Peyer's patch (tissue), 4 donors: Measurements from ENCODE around the gene TEAD4.

Source experiments
- POLR2A ChIP-seq, 2 donors: fragments of 450-650 bp; IDR thresholded peaks; one replicate each; pipeline ENCODE4 v1.5.1; 2017; ENCODE audit warnings: antibody characterized with exemption in 2 of 2, mild to moderate bottlenecking in 2 of 2, moderate library complexity in 2 of 2
- TF ChIP-seq, protein P1 (sequence below), 6 experiments: fragments of 450-650 bp in 4 of 6; fragments of 200-600 bp in 2 of 6; sonication (generic) in 1 of 6; IDR thresholded peaks; one replicate each; pipeline ENCODE4 v1.5.1; 2017 to 2019; ENCODE audit warnings: antibody characterized with exemption in 6 of 6, mild to moderate bottlenecking in 3 of 6, moderate library complexity in 1 of 6

DNA sequence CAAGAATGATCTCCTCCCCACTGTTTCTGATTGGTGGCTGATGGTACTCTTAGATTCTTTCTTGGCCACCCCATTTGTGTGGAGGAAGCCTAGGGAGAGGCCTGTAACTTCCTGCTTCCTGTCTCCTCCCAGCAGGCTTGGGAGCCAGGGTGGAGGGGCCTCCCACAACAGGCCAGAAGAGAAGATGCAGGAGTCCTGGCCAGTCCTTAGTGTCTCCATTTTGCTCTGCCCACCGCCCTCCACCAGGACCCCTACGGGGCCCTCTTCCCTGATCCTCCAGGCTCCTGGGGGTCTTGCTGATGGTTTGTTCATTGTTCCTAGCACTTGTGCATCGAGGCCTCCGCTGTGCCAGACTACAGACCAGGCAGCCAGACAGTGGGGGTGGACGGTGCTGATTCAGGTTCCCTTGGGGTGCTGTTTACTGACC, 124.7 kb downstream of the TEAD4 start:
- TF ChIP-seq, protein P1, sequence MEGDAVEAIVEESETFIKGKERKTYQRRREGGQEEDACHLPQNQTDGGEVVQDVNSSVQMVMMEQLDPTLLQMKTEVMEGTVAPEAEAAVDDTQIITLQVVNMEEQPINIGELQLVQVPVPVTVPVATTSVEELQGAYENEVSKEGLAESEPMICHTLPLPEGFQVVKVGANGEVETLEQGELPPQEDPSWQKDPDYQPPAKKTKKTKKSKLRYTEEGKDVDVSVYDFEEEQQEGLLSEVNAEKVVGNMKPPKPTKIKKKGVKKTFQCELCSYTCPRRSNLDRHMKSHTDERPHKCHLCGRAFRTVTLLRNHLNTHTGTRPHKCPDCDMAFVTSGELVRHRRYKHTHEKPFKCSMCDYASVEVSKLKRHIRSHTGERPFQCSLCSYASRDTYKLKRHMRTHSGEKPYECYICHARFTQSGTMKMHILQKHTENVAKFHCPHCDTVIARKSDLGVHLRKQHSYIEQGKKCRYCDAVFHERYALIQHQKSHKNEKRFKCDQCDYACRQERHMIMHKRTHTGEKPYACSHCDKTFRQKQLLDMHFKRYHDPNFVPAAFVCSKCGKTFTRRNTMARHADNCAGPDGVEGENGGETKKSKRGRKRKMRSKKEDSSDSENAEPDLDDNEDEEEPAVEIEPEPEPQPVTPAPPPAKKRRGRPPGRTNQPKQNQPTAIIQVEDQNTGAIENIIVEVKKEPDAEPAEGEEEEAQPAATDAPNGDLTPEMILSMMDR (IDR thresholded peaks at IDR 0.05), result no peak
- TF ChIP-seq POLR2A (IDR thresholded peaks at IDR 0.05), result no peak
